Nephron progenitor cell (in vitro differentiated cells): Measurements from ENCODE around the gene PDZD4.

Experiments
- DNase-seq: peaks from one replicate; pipeline ENCODE4 v3.0.0; 2021
- H3K27ac Mint-ChIP-seq: 2 replicates; pipeline ENCODE4 v1.8.0; 2021; ENCODE audit warnings: mild to moderate bottlenecking, moderate library complexity, mixed read lengths
- H3K27me3 Mint-ChIP-seq: 2 replicates; pipeline ENCODE4 v1.8.0; 2021; ENCODE audit warnings: mild to moderate bottlenecking, low read depth, mixed read lengths; ENCODE audit not compliant: poor library complexity
- H3K36me3 Mint-ChIP-seq: 2 replicates; pipeline ENCODE4 v1.8.0; 2021; ENCODE audit warnings: low read depth, mixed read lengths
- H3K4me1 Mint-ChIP-seq: 2 replicates; pipeline ENCODE4 v1.8.0; 2021; ENCODE audit warnings: mixed read lengths
- H3K4me3 Mint-ChIP-seq: 2 replicates; pipeline ENCODE4 v1.8.0; 2021; ENCODE audit warnings: mild to moderate bottlenecking, moderate library complexity, mixed read lengths
- H3K9me3 Mint-ChIP-seq: 2 replicates; pipeline ENCODE4 v1.8.0; 2021; ENCODE audit warnings: mild to moderate bottlenecking, moderate library complexity, mixed read lengths
- TF ChIP-seq, protein P1 (sequence below): fragments of 200-600 bp; sonication (generic); IDR thresholded peaks from 2 replicates; pipeline ENCODE4 v1.5.0; 2021; ENCODE audit warnings: antibody characterized with exemption

Gene PDZD4

DNA sequence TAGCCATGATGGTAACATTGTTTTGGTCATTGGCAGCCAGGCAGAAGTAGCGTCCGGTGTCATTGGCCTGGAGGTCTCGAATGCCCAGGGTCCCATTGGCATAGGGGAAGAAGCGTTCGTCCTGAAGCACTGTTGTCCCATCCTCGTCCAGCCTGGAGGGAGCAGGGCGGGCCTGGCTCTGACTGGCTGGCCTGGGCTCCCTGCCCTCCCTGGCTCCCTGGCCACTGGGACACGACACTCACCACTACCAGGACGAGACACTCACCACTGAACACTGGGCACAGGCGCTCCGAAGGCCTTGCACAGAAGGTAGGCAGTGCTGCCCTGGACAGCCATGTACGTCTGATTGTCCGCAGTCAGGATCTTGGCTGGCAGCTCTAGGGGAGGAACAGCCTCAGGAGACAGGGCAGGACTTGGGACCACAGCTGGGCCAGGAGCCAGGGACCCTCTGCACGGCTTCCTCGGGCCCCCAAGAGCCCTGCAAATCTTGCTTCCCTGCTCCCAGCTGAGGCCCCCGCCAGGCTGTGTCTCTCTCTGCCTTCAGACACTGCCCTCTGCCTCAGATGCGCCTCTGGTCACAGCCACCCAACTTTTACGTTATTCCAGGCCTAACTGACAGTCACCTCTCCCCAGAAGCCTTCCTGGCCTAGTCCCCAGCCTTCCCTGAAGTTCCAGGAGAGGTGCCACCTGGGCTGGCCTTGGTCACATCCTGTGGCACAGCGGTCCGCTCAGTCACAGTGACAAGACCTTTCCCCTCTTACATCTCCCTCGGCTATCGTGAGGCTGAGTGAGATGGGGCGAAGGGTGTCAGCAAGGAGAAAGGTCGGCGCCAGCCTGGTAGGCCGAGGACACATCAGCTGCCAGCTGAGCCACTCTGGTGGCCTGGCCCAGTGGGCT lies 38.5 kb upstream of the PDZD4 start:
- H3K4me1 Mint-ChIP-seq, result peaks cover 17% of the 10 kb centered on the region
- no peak overlapping the region for H3K4me3 Mint-ChIP-seq
- no peak for DNase-seq
- H3K9me3 Mint-ChIP-seq, result peaks cover 60% of the 10 kb centered on the region
- peaks cover 3% of the 10 kb centered on the region for H3K27me3 Mint-ChIP-seq
- peaks cover 11% of the 10 kb centered on the region for H3K36me3 Mint-ChIP-seq
- TF ChIP-seq, protein P1, sequence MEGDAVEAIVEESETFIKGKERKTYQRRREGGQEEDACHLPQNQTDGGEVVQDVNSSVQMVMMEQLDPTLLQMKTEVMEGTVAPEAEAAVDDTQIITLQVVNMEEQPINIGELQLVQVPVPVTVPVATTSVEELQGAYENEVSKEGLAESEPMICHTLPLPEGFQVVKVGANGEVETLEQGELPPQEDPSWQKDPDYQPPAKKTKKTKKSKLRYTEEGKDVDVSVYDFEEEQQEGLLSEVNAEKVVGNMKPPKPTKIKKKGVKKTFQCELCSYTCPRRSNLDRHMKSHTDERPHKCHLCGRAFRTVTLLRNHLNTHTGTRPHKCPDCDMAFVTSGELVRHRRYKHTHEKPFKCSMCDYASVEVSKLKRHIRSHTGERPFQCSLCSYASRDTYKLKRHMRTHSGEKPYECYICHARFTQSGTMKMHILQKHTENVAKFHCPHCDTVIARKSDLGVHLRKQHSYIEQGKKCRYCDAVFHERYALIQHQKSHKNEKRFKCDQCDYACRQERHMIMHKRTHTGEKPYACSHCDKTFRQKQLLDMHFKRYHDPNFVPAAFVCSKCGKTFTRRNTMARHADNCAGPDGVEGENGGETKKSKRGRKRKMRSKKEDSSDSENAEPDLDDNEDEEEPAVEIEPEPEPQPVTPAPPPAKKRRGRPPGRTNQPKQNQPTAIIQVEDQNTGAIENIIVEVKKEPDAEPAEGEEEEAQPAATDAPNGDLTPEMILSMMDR, result no peak
- no peak overlapping the region for H3K27ac Mint-ChIP-seq

DNA sequence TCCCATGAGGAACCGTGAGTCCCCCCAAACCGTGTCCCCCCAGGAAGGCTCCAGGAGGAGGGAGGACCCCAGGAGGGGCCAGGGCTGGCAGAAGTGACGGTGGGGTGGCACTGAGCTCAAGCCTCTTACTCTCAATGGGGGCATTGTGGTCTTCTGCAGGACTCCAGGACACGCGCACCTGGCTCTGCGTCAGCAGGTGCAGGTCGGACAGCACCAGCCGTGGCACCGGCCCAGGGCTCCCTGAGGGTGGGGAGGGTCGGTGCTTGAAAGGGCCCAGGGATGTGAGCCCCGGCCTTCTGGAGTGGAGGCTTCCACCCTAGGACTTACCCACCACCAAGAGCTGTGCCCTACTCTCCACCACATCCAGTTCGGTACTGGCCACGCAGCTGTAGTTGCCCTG lies 37.3 kb upstream of the PDZD4 start:
- Mint-ChIP-seq H3K27ac (no peak overlapping the region), H3K9me3 (peaks cover 58% of the 10 kb centered on the region), H3K4me3 (no peak overlapping the region), H3K4me1 (peaks cover 14% of the 10 kb centered on the region), H3K36me3 (peaks cover 9% of the 10 kb centered on the region), H3K27me3 (peaks cover 3% of the 10 kb centered on the region)
- TF ChIP-seq, protein P1, result no peak
- no peak for DNase-seq

DNA sequence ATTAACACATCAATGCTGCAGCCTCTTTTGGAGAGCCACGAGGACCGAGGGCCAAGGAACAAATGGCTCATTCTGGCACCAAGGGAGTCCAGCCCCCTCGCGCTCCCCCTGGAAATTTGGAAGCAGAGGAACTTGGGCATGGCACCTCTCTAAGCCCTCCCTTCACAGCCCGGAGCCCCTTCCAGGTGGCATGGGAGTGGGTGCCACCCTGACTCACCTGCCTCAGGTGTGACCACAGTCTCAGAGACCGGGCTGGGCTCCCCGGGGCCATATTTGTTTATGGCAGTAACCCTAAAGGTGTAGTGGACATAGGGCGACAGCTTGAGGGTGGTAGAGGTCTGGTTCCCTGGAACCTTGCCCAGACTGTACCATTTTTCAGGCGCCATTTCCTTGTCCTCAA lies 36.8 kb upstream of the PDZD4 start:
- Mint-ChIP-seq H3K27me3 (peaks cover 3% of the 10 kb centered on the region), H3K4me1 (peaks cover 8% of the 10 kb centered on the region), H3K9me3 (peaks cover 54% of the 10 kb centered on the region), H3K4me3 (no peak overlapping the region), H3K36me3 (peaks cover 7% of the 10 kb centered on the region), H3K27ac (no peak overlapping the region)
- no peak for DNase-seq
- TF ChIP-seq, protein P1, result no peak

DNA sequence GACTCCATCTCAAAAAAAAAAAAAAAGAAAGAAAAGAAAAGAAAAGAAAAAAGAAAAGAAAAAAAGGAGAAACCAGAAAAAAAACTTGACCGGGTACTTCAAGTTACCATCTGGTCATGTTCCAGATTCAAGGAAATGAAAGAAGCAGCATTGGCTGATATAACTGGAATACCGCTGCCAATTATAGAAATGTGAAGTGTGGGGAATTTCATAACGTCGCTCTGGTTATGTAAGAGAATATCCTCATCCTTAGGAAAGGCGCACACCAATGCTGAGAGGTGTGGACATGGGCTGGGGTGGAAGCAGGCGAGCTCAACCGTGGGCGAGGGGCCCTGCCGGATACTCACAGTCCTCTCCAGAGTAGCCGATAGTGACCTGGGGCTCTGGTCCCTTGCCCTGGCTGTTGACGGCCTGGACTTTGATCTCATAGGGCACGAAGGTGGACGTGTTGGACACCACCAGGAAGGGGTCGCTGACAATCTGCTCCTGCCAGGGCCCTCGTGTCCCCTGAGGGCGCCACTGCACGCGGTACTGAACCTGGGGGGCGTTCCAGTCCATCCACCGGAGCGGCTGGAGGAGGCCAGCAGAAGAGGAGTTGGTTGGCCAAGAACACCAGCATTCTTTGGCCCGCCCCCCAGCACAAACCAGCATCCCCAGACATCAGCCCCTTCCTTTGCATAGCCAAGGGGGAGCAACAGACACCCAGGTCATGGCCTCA lies 36.1 kb upstream of the PDZD4 start:
- Mint-ChIP-seq H3K9me3 (peaks cover 53% of the 10 kb centered on the region), H3K4me3 (no peak overlapping the region), H3K4me1 (peaks cover 5% of the 10 kb centered on the region), H3K36me3 (peaks cover 7% of the 10 kb centered on the region), H3K27me3 (peaks cover 3% of the 10 kb centered on the region), H3K27ac (no peak overlapping the region)
- TF ChIP-seq, protein P1, result no peak
- DNase-seq, result no peak

DNA sequence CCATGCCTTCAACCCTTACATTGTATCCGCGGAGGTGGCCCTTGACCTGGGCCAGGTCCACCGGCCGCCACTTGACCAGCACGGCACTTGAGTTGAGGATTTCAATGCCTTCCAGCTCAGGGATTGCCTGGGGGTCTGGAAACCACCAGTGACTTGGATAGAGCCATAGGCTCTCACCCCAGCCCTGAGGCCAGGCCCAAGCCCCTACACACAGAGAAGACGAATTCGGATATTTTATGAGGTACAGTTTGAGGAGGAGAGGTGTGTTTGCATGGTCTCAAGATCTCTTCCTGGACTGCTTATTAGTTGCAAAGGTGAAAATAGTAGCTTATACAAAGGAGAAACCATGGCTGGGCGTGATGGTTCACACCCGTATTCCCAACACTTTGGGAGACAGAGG lies 35.3 kb upstream of the PDZD4 start:
- peaks cover 53% of the 10 kb centered on the region for H3K9me3 Mint-ChIP-seq
- peak overlapping the region; percentile 17 for H3K4me3 Mint-ChIP-seq
- TF ChIP-seq, protein P1, result no peak
- no peaks in the 10 kb centered on the region for H3K27me3 Mint-ChIP-seq
- peak overlapping the region; percentile 56 for H3K27ac Mint-ChIP-seq
- peaks cover 4% of the 10 kb centered on the region for H3K4me1 Mint-ChIP-seq
- no peak for DNase-seq
- H3K36me3 Mint-ChIP-seq, result peaks cover 7% of the 10 kb centered on the region
